SK-N-SH (cell line): ENCODE data around the gene SAPCD2. TPM values are rescaled to one million over a fixed set of nuclear protein-coding genes. Genes with fewer than 3 reads are reported as not detected.
A peak's percentile ranks its signal among the peaks of the same experiment; 100 is the strongest.

Experiments
- CTCF ChIA-PET: fragments of 300-600, 350-600 bp; formaldehyde crosslinking; extraction: SDS; loops from one replicate; lab custom pipeline; 2021; lab: Yijun Ruan, JAX
- POLR2A ChIA-PET: fragments of 350-600 bp; sonication (Branson Sonifier 250); formaldehyde crosslinking; extraction: SDS; loops from one replicate; lab custom pipeline; 2020; ENCODE audit warnings: antibody characterized with exemption, inconsistent platforms; lab: Yijun Ruan, JAX
- DNase-seq: peaks from one replicate; pipeline ENCODE4 v3.0.0; 2012
- H2AFZ ChIP-seq: fragments of 200-600 bp; sonication (generic); 2 replicates; pipeline ENCODE4 v1.8.1; 2016; ENCODE audit warnings: antibody characterized with exemption, mild to moderate bottlenecking, low read depth
- H3F3A ChIP-seq: fragments of 200-600 bp; sonication (generic); replicated peaks from 2 replicates; pipeline ENCODE3; 2016; ENCODE audit warnings: antibody characterized with exemption, mild to moderate bottlenecking; ENCODE audit not compliant: insufficient read depth
- H3K27ac ChIP-seq, 2 experiments: fragments of 200-500 bp in 1 of 2; fragments of 200-600 bp in 1 of 2; sonication (Bioruptor generic) in 1 of 2; sonication (generic), shearing (Covaris generic) in 1 of 2; 2 replicates each; pipeline versions ENCODE4 v1.5.1 to v1.6.1; 2014 to 2016; ENCODE audit warnings: low read depth in 2 of 2, inconsistent platforms in 1 of 2, low read length in 1 of 2, mild to moderate bottlenecking in 1 of 2, mixed read lengths in 1 of 2
- H3K27me3 ChIP-seq: fragments of 200-600 bp; sonication (generic), shearing (Covaris generic); 2 replicates; pipeline ENCODE4 v1.6.1; 2016; ENCODE audit warnings: mixed run types; ENCODE audit not compliant: insufficient read depth
- H3K36me3 ChIP-seq, 2 experiments: fragments of 200-500 bp in 1 of 2; fragments of 200-600 bp in 1 of 2; sonication (Bioruptor generic) in 1 of 2; sonication (generic) in 1 of 2; replicated peaks in 1 of 2; 2 replicates each; pipeline versions ENCODE3 to v1.5.1; 2014 to 2016; ENCODE audit warnings: low read length in 1 of 2, mild to moderate bottlenecking in 1 of 2; ENCODE audit not compliant: insufficient read depth in 2 of 2, control insufficient read depth in 1 of 2
- H3K4me1 ChIP-seq, 2 experiments: fragments of 200-500 bp in 1 of 2; fragments of 200-600 bp in 1 of 2; sonication (Bioruptor generic) in 1 of 2; sonication (generic), shearing (Covaris generic) in 1 of 2; 2 replicates each; pipeline versions ENCODE4 v1.5.1 to v1.6.1; 2014 to 2016; ENCODE audit warnings: low read depth in 1 of 2, low read length in 1 of 2, mixed run types in 1 of 2; ENCODE audit not compliant: insufficient read depth in 2 of 2, control insufficient read depth in 1 of 2
- H3K4me2 ChIP-seq: fragments of 200-600 bp; sonication (generic), shearing (Covaris generic); 2 replicates; pipeline ENCODE4 v1.6.1; 2017; ENCODE audit warnings: mixed run types
- H3K4me3 ChIP-seq, 2 experiments: fragments of 200-500 bp in 1 of 2; fragments of 200-600 bp in 1 of 2; sonication (Bioruptor generic) in 1 of 2; sonication (generic), shearing (Covaris generic) in 1 of 2; 2 replicates each; pipeline versions ENCODE4 v1.5.1 to v1.8.1; 2014 to 2016; ENCODE audit warnings: low read depth in 2 of 2, inconsistent platforms in 1 of 2, low read length in 1 of 2, mild to moderate bottlenecking in 1 of 2, mixed read lengths in 1 of 2, moderate library complexity in 1 of 2
- H3K79me2 ChIP-seq: fragments of 200-600 bp; sonication (generic); 2 replicates; pipeline ENCODE4 v1.8.1; 2017; ENCODE audit warnings: mild to moderate bottlenecking; ENCODE audit not compliant: insufficient read depth
- H3K9ac ChIP-seq: fragments of 200-600 bp; sonication (generic); 2 replicates; pipeline ENCODE4 v1.6.1; 2017; ENCODE audit warnings: mixed run types
- H3K9me2 ChIP-seq: fragments of 200-600 bp; sonication (generic); 2 replicates; pipeline ENCODE4 v1.6.1; 2017; ENCODE audit warnings: mixed run types
- H3K9me3 ChIP-seq: fragments of 200-600 bp; sonication (generic); 2 replicates; pipeline ENCODE4 v1.6.1; 2017; ENCODE audit warnings: mixed run types, mild to moderate bottlenecking, moderate library complexity
- H4K20me1 ChIP-seq: fragments of 200-600 bp; sonication (generic); 2 replicates; pipeline ENCODE4 v1.6.1; 2017; ENCODE audit warnings: mild to moderate bottlenecking, mixed run types; ENCODE audit not compliant: insufficient read depth
- CHD2 ChIP-seq: fragments of 150-350 bp; IDR thresholded peaks from 2 replicates; pipeline ENCODE4 v1.6.1; 2018; ENCODE audit warnings: low read length; ENCODE audit not compliant: partially characterized antibody
- EP300 ChIP-seq, 2 experiments: IDR thresholded peaks; 2 replicates each; pipeline versions ENCODE4 v1.4.0 to v1.6.1; 2012; ENCODE audit warnings: borderline replicate concordance in 1 of 2, low read depth in 1 of 2, low read length in 1 of 2
- EZH2phosphoT487 ChIP-seq: fragments of 200-600 bp; sonication (generic); IDR thresholded peaks from 2 replicates; pipeline ENCODE4 v1.6.1; 2017; ENCODE audit warnings: low read depth, mixed run types, mild to moderate bottlenecking, antibody characterized with exemption, moderate library complexity, borderline replicate concordance
- FOSL2 ChIP-seq: IDR thresholded peaks from 2 replicates; pipeline ENCODE4 v1.4.0; 2012; ENCODE audit warnings: low read depth, mild to moderate bottlenecking, moderate library complexity, borderline replicate concordance
- FOXJ3 ChIP-seq: sonication (generic); formaldehyde crosslinking; IDR thresholded peaks from 2 replicates; pipeline ENCODE4 v1.5.1; 2020; ENCODE audit warnings: mild to moderate bottlenecking, missing genetic modification reagents
- GABPA ChIP-seq: IDR thresholded peaks from 2 replicates; pipeline ENCODE4 v1.4.0; 2012; ENCODE audit warnings: low read depth, mild to moderate bottlenecking
- GATA2 ChIP-seq: sonication (generic); formaldehyde crosslinking; IDR thresholded peaks from 2 replicates; pipeline ENCODE4 v1.5.0; 2020; ENCODE audit warnings: mild to moderate bottlenecking, missing genetic modification reagents
- IRF3 ChIP-seq: fragments of 150-350 bp; IDR thresholded peaks from 2 replicates; pipeline ENCODE4 v1.6.1; 2016; ENCODE audit warnings: mild to moderate bottlenecking, low read depth, low read length
- MAX ChIP-seq: IDR thresholded peaks from 2 replicates; pipeline ENCODE4 v1.4.0; 2012; ENCODE audit warnings: low read depth
- MXI1 ChIP-seq: IDR thresholded peaks from 2 replicates; pipeline ENCODE4 v1.6.1; 2012; ENCODE audit warnings: mild to moderate bottlenecking, low read depth, low read length, improper control_type of control experiment
- NRF1 ChIP-seq: IDR thresholded peaks from 2 replicates; pipeline ENCODE4 v1.6.1; 2012; ENCODE audit warnings: low read depth, mild to moderate bottlenecking, low read length
- SIN3A ChIP-seq: IDR thresholded peaks from 2 replicates; pipeline ENCODE4 v1.6.1; 2012; ENCODE audit warnings: low read depth, mild to moderate bottlenecking, low read length, moderate library complexity, borderline replicate concordance
- TCF12 ChIP-seq: IDR thresholded peaks from 2 replicates; pipeline ENCODE4 v1.4.0; 2012
- TEAD4 ChIP-seq: IDR thresholded peaks from 2 replicates; pipeline ENCODE4 v1.4.0; 2012; ENCODE audit warnings: mild to moderate bottlenecking, borderline replicate concordance; ENCODE audit not compliant: insufficient read depth
- ZBTB33 ChIP-seq: IDR thresholded peaks from 2 replicates; pipeline ENCODE4 v1.4.0; 2012; ENCODE audit warnings: low read depth, borderline replicate concordance
- WGBS: methylation state at CpG from one replicate; pipeline ENCODE4 v1.1.6; 2017; ENCODE audit warnings: low lambda C conversion rate; 5-methylcytosine and 5-hydroxymethylcytosine counted together
- polyA plus RNA-seq, 3 experiments: library from polyadenylated mRNA; depleted of rRNA; stranded (reverse); fragments of >200 nt; gene quantifications; 2 replicates each; pipeline ENCODE4 v1.2.3, GENCODE V29; 2012
- TF ChIP-seq, protein P1 (sequence below): IDR thresholded peaks from 2 replicates; pipeline ENCODE4 v1.6.1; 2012; ENCODE audit warnings: mild to moderate bottlenecking, low read depth, low read length, moderate library complexity

Gene SAPCD2
- polyA plus RNA-seq, 1 of the 3 experiments (the other 2 are of a cell fraction), result 6.0 TPM

DNA sequence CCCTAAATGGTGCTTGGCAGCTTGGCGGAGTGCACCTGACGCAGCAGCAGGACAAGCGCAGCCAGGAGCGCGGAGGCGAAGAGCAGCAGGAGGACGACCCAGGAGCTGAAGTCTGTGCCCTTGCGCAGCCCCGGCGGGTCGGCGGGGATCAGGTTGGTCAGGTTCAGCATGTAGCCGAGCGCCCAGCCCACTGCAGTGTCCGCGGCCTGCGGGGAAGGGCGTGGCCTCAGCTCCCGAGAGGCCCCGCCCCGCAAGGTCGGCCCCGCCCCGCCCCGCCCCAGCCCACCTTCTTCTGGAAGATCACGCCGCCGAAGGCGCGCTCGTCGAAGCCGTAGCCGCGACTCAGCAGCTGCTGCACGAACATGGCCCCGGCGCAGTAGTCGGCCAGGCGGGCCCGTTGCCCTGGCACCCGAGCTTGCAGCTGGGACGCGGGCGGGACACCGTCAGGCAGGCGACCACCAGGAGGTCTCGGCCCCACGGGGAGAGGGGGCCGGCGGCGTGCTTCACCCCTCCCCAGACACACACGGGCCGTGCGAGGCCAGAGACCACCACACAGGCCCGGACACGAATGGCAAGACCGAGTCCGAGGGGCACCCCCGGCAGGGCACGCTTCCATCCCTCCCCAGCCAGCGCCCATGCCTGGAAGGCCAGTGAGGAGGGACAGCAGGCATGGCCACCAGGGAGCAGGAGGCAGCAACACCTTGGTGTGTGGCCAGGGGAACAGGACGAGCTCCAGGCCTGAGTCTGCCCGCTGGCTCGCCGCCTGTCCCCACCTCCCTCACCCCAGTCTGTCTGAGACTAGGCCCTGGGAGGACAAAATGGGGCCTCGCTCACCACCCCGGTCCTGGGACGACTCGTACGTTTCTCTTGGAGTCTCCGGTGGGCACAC, 21.5 kb downstream of the SAPCD2 start (continued):
- TF ChIP-seq ZBTB33 (no peak), MAX (no peak), FOSL2 (no peak), NRF1 (no peak)

- Histone ChIP-seq H3K9me3 (no peaks in the 10 kb centered on the region), H3K9ac (peak within 1 kb of the TSS; percentile 41), H3K27me3 (0 out of 2 replicates have a peak, but pooled peaks cover 5% of the 10 kb centered on the region), H3K4me1 (peaks cover 11 to 25% of the 10 kb centered on the region in 2 experiments; a peak in 2 of 4 replicates), H3K4me2 (peak within 1 kb of the TSS; percentile 96), H2AFZ (peak within 1 kb of the TSS; percentile 84; the same call in 1 of the 2 replicates), H4K20me1 (peaks cover 26% of the 10 kb centered on the region), H3K27ac (peak within 1 kb of the TSS in 1 of 2 experiments; percentile 78; a peak in 2 of 4 replicates), H3K4me3 (peak within 1 kb of the TSS; percentile 62 to 73), H3K79me2 (no peaks in the 10 kb centered on the region), H3F3A (peaks cover 3% of the 10 kb centered on the region), H3K9me2 (no peaks in the 10 kb centered on the region), H3K36me3 (no peaks in the 10 kb centered on the region)
- ChIA-PET CTCF (interaction anchor here (0.5 to 19.8 kb wide), 32 partner anchors 9 to 317 kb away, joined by 3 to 803 read pairs (median 5); partner anchors contain the start of genes ABCA2, C8G, CYSRT1 and DPP7), POLR2A (interaction anchor here (1.3 to 1.7 kb wide), 4 partner anchors 9 to 40 kb away, joined by 4 to 12 read pairs (median 8); partner anchors contain the start of genes MAN1B1 and SAPCD2)
- DNase-seq, result peak; percentile 96
- WGBS, result 4% methylated on average over 16 of the region's 57 CpGs
- no peak for TF ChIP-seq EP300 (IDR thresholded peaks at IDR 0.05; ENCODE audit: borderline replicate concordance in 1 of 2, low read depth in 1 of 2, low read length in 1 of 2)
- TF ChIP-seq, protein P1, sequence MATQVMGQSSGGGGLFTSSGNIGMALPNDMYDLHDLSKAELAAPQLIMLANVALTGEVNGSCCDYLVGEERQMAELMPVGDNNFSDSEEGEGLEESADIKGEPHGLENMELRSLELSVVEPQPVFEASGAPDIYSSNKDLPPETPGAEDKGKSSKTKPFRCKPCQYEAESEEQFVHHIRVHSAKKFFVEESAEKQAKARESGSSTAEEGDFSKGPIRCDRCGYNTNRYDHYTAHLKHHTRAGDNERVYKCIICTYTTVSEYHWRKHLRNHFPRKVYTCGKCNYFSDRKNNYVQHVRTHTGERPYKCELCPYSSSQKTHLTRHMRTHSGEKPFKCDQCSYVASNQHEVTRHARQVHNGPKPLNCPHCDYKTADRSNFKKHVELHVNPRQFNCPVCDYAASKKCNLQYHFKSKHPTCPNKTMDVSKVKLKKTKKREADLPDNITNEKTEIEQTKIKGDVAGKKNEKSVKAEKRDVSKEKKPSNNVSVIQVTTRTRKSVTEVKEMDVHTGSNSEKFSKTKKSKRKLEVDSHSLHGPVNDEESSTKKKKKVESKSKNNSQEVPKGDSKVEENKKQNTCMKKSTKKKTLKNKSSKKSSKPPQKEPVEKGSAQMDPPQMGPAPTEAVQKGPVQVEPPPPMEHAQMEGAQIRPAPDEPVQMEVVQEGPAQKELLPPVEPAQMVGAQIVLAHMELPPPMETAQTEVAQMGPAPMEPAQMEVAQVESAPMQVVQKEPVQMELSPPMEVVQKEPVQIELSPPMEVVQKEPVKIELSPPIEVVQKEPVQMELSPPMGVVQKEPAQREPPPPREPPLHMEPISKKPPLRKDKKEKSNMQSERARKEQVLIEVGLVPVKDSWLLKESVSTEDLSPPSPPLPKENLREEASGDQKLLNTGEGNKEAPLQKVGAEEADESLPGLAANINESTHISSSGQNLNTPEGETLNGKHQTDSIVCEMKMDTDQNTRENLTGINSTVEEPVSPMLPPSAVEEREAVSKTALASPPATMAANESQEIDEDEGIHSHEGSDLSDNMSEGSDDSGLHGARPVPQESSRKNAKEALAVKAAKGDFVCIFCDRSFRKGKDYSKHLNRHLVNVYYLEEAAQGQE, result peak; percentile 98
- peak; percentile 9 for TF ChIP-seq CHD2
- no peak for TF ChIP-seq GATA2 (CRISPR knock-in tag)
- no peak for TF ChIP-seq TCF12
- TF ChIP-seq IRF3, result no peak
- peak; percentile 13; the same call in 1 of the 2 replicates for TF ChIP-seq MXI1
- TF ChIP-seq SIN3A, result peak; percentile 88
- TF ChIP-seq TEAD4, result no peak
- no peak for TF ChIP-seq FOXJ3 (CRISPR knock-in tag)
- TF ChIP-seq EZH2phosphoT487, result no peak
- no peak for TF ChIP-seq ZBTB33
- peak; percentile 30; the same call in 1 of the 2 replicates for TF ChIP-seq MAX
- no peak for TF ChIP-seq GABPA
Observed at GRCh38 chr9:137046088-137046787, 24.1 kb downstream of the SAPCD2 start, which contains the start of gene NPDC1. Gene NPDC1 (minus strand): TSS chr9:137046177. CDS start chr9:137045989, 188 bp downstream.
